Activated CD4-positive, alpha-beta T cell treated with anti-CD3 and anti-CD28 coated beads, Interleukin-2, amount 50 U/mL, for 4 hours (primary cell): ENCODE data around the gene CHKA.
A peak's percentile ranks its signal among the peaks of the same experiment; 100 is the strongest.

ENCODE experiments used
- DNase-seq, 2 experiments: peaks; one replicate each; pipeline ENCODE4 v3.0.0-alpha.2; 2020

The CHKA gene

DNA sequence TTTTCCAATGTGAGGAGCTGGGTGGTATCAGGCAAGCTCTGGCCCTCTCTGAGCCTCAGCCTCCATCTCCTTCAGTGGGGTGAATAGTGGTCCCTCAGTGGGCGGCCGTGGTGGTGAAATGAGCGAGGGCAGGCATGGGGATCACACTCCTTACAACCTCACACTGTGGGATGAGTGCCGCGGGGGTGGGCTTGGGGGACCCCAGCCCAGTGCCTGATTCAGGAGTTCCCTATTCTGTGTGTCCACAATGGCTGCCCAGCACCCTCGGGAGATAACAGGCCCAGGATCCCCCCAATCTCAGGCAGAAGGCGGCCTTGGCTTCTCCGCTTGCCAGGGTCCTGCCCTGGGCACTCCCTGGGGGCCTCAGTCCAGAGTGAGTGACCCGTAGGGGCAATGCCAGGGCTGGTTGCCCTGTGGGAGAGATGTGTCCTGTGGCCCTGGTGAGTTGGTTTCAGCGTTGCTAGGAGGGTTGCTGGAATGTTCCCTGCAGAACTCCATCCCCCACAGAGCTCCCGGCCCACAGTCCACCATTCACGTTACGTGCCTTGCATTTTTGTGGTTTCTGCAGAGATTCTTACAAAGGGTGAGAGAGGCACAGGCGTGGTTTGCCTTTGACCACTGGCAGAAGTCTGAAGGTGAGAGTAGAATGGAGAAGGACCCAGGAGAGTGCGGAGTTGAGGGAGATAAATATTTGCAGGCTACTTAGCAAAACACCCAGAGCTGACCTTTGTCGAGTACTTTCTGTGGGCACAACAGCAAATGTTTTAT, 108.2 kb downstream of the CHKA start:
- DNase-seq: no peak

DNA sequence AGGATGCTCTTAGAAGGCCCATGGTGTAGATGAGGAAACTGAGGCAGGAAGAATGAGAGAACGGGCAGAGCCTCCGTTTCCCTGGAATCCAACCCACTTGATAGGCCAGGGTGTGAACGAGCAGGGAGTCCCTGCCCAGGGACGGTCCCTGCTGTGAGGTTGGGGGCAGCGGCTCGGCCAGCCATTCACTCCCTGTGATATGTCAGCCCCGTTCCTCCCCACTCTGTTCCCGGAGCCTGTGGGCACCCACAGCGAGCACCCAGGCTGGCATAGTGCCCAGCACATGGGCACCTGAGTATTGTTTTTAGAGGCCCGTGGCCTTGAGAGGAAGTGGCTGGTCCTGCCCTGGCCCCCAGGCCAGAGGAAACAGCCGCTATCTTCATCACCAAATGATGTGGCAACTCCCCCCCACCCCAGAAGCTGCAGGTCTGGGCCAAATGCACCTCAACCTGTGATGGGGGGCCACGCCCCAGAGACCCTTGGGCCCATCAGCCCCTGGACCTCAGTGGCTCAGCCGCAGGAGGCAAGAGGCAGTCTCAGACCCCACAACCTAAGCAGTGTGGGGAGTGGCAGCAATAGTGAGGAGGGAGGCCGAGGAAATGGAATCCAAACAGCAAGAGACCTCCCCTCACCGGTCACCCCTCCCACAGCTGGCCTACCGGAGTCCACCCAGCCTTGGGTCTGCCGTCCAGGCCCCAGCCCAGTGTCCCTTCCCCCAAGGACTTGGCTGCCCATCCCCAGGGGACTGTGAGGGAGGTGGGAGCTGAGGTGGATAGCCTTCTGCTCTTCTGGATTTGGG, 108.9 kb downstream of the CHKA start:
- DNase-seq: no peak

DNA sequence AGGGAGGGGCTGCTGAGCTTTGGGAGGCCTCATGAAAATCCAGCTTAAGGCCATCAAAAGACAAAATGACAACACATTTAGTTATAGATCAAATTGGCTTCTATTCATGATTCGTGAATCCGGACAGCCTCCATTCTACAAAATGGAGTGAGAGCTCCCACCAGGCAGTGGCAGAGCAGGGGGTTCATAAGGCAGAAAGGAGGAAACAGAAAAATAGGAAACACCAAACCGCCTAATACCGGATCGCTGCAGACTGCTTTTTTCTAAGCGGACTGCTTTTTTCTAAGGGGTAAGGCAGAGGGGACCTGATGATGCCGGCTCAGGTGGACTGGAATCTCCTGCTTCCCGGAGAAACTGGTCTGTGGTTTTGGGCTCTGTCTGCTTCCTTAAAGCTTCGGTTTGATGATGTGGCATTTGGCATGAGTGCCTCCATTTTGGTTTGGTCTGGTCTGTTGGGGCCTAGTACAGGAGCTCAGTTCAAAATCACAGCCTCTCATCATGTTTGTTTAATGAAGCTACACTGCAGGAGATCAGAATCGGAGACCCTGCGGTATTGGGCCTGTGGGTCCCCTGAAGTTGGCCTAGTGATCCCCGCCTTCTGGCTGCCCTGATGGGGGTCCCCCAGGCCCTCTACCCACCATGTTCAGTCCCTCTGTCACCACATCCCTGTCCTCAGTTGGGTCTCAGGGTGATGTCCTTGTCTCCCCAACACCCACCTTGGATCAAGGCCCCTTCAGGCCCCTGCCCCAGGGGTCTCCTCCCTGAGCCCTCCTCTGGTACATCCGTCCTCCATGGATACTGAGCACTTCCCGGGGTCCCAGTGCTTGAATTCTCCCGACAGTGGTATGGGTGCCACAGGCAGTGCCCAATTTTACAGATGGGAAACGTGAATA, 109.9 kb downstream of the CHKA start:
- DNase-seq: no peak

DNA sequence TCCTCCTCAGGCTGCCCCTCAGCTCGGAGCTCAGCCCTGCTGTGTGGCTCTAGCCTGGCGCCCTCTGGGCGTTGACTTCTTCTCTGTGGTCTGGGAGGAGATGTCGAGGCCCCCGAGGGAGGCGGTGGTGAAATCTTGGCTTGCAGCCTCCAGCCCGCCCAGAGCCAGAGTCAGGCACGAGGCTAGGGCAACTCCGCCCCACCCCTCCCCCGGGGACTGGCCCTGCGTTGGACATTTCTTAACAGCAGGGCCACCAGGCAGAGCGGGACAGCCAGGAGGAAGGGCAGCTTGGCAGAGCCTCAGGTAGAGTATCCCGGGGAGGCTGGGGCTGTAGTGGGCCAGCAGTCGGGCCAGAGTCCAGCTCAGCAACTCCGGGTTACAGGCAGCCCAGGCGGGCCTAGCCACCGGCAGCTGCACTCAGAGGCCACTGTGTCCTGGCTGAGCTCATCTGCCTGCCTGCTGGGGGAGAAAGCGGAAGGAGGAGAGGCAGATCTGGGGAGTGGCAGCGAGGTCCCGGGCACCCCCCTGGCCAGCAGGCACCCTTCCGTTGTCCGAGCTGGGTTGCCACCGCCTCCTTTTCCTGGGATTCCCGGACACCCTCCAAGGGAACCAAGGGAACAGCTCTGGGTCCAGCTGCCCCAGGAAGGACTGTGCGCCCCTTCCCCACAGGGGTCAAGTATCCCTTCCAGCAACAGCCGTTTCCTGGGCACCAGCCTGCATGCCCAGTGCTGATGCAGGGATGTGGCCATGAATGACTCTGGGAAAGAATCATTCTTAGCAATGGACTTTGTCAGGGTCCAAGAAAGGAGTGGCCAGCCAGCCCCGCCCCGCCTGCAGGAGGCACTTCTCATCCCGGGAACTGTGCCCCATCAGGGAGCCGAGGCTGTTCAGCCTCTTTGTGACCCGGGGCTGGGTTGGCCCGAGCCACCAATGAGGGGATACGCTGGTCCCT, 110.8 kb downstream of the CHKA start, which contains the start of gene ALDH3B1:
ALDH3B1 (plus strand) TSS at position 238 of the 952 bp plus-strand sequence. CDS start 4,971 bp downstream, outside the sequence.
- no peak for DNase-seq

DNA sequence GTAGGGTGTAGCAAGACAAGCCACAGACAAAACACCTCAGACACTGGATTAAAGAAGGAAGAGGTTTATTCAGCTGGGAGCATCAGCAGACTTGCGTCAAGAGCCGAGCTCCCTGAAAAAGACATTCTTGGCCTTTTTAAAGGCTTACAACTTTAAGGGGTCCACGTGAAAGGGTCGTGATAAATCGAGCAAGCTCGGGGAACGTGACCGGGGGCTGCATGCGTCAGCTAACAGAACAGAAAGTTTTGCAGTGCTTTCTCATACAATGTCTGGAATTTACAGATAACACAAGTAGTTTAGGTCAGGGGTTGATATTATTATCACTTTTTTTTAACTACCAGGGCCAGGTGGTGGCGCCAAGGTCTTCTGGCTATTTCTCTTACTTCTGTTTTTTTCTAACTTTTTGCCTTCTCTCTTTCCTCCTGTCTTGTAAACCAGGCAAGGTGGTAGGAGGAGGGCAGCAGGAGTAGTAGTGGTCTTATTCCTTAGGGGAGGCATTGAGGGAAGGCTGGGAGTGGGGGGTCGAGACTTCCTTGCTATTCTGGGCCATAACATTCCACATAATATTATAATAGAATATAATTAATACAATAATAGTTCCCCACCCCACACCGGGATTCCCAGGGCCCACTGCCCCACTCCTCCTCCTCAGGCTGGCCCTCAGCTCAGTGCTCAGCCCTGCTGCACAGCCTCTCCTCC, 111.6 kb downstream of the CHKA start:
- no peak for DNase-seq

DNA sequence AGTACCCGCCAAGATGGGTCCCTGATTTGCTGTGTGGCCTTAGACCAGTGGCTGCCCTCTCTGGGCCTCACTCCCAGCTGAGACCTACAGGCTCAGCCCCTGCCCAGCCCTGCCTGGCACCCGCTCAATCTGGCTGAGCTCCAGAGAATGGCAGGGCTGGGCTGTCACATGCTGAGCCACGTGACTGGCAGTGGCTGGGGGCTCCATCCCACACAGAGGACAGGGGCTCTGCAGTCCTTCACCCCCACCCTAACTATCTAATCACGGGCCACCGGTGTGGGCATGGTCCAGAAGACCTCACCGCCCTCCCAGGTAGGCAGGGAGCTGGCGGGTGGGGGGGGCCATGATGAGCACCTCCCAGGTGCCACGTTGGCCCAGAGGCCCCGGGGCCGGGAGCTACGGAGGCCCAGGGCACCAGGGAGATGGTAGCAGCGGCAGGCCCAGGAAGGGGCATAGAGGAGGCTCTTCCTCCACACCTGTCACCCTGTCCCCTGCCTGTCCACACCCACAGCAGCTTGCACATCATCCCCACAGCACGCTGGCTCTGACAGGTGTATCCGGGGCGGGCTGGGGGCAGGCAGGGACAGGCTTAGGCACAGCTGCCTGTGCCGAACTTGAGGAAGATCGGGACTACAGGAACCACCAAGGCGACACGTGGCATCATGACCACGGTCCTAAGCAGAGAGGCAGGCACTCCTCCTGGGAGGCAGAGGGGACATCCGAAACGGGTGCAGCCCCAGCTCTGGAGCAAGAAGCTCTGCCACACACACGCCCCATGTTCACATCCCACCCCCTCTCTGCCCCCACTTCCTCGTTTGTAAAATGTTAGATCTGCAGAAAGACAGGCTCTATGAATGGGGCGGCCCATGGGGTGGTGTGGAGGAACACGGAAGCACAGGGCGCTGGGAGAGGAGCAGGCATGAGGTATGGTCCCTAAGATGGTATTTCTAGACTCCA, 112.5 kb downstream of the CHKA start:
- DNase-seq: no peak

DNA sequence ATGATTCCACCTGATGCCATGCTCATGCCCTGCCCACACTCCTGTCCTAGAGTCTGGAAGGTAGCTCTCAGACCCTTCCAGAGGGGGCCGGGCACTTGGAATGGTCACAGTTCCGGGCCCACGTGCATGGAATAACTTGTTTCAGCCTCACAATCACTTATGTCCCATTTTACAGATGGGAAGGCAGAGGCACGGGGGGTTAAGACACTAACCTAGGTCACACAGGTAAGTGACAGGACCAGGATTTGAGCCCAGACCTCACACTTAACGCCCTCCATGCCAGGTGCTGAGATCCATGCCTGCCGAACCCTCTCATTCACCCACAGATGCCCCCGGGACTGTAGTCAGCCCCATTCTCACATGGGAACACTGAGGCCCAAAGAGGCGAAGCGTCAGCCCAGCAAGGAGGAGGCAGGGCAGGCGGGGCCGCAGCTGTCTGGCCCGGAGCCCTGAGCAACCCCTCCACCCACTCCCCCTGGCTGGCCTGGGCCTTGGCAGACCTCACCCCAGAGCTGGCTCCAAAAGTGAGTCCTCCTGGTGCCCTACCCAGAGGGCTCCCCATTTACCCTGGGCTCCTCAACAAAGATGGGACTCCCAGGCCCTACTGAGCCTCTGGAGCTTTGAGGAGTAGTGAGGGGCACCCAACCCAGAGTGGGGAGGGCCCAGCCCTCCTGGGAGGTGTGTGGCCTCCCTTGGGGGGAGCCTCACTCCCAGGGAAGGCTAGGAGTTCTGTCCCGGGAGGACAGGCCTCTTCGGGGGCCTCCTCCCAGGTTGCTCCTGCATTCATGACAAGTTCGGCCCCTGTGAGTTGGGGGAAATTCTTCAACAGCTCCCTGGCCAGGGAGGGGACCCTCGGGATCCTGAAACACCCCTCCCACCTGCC, 113.4 kb downstream of the CHKA start:
- no peak for DNase-seq

DNA sequence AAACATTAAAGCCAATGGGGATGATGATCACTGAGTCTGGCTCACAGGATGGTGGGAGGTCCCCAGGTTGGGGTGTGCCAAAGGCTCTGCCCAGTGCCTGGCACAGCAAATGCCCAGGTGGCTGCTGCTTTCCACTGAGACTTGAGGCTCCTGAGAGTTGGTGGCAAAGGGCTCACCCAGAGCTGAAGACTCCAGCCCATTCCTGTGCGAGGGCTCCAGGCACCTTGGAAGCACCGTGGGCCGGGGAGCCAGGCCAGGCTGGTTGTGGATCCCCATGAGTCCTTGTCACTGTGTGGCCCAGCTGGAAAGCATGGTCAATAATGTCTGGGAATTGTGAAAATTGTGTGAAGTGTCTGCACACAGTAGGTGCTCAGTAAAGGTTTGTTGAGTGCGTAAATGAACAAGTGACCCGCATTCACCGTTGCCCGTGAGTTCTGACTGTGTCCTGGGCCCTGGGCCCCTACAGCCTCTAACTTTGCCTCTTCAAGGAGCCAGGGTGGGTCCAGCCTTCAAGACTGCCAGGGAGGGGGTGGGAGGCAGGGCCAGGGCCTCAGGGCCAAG, 114.5 kb downstream of the CHKA start:
- DNase-seq: no peak

DNA sequence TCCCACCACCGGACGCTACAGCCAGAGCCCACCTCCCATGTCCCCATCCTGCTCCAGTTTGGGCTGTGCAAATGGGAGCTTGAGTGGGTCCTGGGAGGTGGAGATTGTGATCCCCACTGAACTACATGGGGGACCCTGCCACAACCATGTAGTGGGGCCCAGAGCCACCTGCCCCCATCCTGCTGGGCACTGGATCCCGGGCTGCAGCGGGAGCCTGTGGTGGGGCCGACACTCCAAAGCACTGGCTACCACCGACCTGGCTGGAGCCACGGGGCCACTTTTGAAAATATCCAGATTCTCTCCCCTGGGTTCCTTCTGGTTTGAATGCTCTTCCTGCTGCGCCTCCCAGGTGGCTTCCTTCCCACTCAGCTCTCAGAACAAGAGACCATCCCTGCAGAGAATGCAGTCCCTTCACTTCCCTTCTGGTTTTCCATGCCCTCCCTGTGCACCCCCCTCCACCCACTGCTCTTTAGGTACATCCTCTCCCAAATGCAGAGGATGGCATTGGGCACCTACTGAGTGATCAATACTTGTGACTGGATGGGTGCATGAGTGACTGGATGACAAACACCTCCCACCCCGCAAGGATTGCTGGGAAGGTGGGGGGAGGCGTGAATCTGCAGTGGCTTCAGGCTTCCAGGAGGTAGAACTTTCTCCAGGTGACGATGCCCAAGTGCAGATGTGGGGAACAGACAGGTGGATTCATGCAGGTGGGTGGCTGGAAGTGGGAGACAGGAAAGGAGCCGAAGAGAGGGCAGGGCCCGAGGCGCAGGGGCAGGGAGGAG, 116.4 kb downstream of the CHKA start:
- no peak for DNase-seq

DNA sequence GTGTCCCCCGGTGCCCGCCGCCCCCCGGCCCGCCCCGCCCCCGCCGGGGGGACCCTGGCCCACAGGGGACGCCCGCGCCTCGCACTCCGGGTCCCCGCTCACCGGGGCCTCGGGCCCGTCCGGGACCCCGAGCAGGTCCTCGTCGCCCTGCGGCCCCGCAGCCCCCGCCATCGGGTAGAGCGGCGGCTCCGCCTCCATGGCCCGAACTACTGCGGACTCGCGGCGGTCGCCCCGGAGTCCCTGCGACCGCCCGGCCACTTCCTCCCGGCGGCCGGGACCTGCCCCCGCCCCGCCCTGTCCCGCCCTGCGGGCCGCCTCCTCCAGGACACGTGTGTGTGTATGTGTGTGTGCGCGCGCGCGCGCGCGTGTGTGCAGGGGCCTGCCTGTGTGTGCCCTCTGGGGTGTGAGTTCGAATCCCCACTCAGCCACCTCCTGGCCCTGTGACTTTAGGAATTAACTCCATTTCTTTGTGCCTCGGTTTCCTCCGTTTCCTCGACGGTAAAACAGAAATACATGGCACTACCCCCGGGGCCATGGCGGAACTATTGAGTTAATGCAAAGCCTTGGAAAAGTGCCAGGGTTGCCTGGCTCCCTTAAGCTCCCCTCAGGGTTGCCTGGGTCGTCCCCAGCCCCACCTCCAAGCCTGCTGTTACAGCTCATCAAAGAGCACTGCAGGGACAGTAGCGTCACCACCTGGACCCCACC, 117.2 kb downstream of the CHKA start, which contains the start of gene UNC93B1:
UNC93B1 (minus strand) TSS at position 252 of the 705 bp plus-strand sequence; CDS start at position 198, 54 bp downstream.
- DNase-seq: peak; percentile 68 to 73

DNA sequence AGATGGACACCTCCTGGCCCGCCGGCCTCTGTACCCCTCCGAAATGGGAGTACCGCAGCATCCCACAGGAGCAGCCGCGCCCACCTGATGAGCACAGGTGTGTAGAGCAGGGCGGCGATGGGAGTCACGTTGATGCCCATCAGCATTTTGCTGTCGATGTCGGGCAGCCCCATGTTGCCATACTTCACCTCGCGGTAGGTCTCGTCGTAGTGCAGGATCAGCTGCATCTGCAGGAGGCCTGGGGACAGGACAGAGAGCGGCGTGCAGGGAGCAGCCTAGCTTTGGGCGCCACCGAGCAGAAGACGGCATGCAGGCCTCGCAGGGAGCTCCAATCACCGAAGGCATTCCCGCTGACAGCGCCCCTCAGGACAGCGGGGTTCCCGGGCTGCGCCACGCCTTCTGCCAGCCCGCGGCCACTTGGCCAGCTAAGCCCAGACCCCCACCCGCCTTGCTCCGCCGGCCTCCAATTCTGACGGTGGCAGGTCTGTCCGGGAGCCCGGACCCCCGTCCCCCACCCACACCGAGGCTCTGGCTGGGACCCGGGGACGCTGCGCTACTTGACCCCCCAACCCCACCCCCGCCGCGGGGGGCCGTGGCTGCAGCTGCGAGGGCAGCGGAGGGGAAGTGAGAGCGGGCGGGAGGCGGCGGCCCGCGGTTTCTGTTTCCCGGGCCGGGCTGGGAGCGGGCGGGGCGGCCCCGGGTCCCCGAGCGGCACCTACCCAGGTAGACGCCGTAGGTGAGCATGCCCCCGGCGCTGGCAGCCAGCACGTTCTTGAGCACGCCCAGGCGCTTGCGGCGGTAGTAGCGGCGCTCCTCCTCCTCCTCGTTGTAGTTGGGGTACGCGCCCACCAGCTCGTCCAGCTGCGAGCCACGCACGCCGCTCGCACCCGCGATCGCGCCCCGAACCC, 118.0 kb downstream of the CHKA start:
- DNase-seq: peak; percentile 52 to 61
